MM.1S (cell line): ENCODE data around the gene HSPA1L.

ENCODE experiments used
- DNase-seq: peaks from one replicate; pipeline ENCODE4 v3.0.0-alpha.2; 2015
- H2AFZ ChIP-seq: fragments of 300-600 bp; sonication (generic); 2 replicates; pipeline ENCODE4 v1.6.0; 2016; ENCODE audit warnings: antibody characterized with exemption, low read length
- H3F3A ChIP-seq: fragments of 300-600 bp; sonication (generic); 2 replicates; pipeline ENCODE4 v1.6.1; 2016; ENCODE audit warnings: mild to moderate bottlenecking, antibody characterized with exemption, low read length, moderate library complexity, mixed read lengths; ENCODE audit not compliant: insufficient read depth
- H3K27ac ChIP-seq: fragments of 300-600 bp; sonication (generic); 2 replicates; pipeline ENCODE4 v1.5.1; 2016; ENCODE audit warnings: mild to moderate bottlenecking, low read length
- H3K27me3 ChIP-seq: fragments of 300-600 bp; sonication (generic); replicated peaks from 2 replicates; pipeline ENCODE4 v1.6.0; 2016; ENCODE audit warnings: low read length; ENCODE audit not compliant: insufficient read depth
- H3K36me3 ChIP-seq: fragments of 300-600 bp; sonication (generic); replicated peaks from 2 replicates; pipeline ENCODE4 v1.6.1; 2016; ENCODE audit warnings: mild to moderate bottlenecking, low read length, mixed read lengths; ENCODE audit not compliant: insufficient read depth
- H3K4me1 ChIP-seq: fragments of 300-600 bp; sonication (generic); 2 replicates; pipeline ENCODE4 v1.6.1; 2016; ENCODE audit warnings: low read length, mixed read lengths
- H3K4me2 ChIP-seq: fragments of 300-600 bp; sonication (generic); 2 replicates; pipeline ENCODE4 v1.6.0; 2016; ENCODE audit warnings: low read depth, low read length
- H3K4me3 ChIP-seq: fragments of 300-600 bp; sonication (generic); 2 replicates; pipeline ENCODE4 v1.5.1; 2016; ENCODE audit warnings: low read length, mixed read lengths
- H3K79me2 ChIP-seq: fragments of 300-600 bp; sonication (generic); 2 replicates; pipeline ENCODE4 v1.6.1; 2016; ENCODE audit warnings: mixed run types, low read length, mixed read lengths
- H3K9ac ChIP-seq: fragments of 300-600 bp; sonication (generic); 2 replicates; pipeline ENCODE4 v1.6.1; 2016; ENCODE audit warnings: low read length, mixed read lengths
- H3K9me2 ChIP-seq: fragments of 300-600 bp; sonication (generic); replicated peaks from 2 replicates; pipeline ENCODE4 v1.6.1; 2016; ENCODE audit warnings: mild to moderate bottlenecking, low read length, mixed read lengths; ENCODE audit not compliant: insufficient read depth
- H3K9me3 ChIP-seq: fragments of 300-600 bp; sonication (generic); replicated peaks from 2 replicates; pipeline ENCODE4 v1.6.1; 2016; ENCODE audit warnings: mild to moderate bottlenecking, low read length, mixed read lengths; ENCODE audit not compliant: insufficient read depth
- H4K20me1 ChIP-seq: fragments of 300-600 bp; sonication (generic); 2 replicates; pipeline ENCODE4 v1.6.1; 2016; ENCODE audit warnings: mild to moderate bottlenecking, low read length, moderate library complexity, mixed read lengths; ENCODE audit not compliant: insufficient read depth
- EZH2 ChIP-seq: fragments of 300-600 bp; sonication (generic); optimal IDR thresholded peaks from 2 replicates; pipeline ENCODE3; 2017; ENCODE audit warnings: low read depth, mild to moderate bottlenecking, antibody characterized with exemption, low read length, mixed read lengths
- EZH2phosphoT487 ChIP-seq: fragments of 300-600 bp; sonication (generic); IDR thresholded peaks from 2 replicates; pipeline ENCODE4 v1.6.1; 2018; ENCODE audit warnings: antibody characterized with exemption, low read length
- TF ChIP-seq, protein P1 (sequence below): fragments of 300-600 bp; sonication (generic); IDR thresholded peaks from 2 replicates; pipeline ENCODE4 v1.5.1; 2016; ENCODE audit warnings: antibody characterized with exemption, low read length, mixed read lengths

HSPA1L gene

DNA sequence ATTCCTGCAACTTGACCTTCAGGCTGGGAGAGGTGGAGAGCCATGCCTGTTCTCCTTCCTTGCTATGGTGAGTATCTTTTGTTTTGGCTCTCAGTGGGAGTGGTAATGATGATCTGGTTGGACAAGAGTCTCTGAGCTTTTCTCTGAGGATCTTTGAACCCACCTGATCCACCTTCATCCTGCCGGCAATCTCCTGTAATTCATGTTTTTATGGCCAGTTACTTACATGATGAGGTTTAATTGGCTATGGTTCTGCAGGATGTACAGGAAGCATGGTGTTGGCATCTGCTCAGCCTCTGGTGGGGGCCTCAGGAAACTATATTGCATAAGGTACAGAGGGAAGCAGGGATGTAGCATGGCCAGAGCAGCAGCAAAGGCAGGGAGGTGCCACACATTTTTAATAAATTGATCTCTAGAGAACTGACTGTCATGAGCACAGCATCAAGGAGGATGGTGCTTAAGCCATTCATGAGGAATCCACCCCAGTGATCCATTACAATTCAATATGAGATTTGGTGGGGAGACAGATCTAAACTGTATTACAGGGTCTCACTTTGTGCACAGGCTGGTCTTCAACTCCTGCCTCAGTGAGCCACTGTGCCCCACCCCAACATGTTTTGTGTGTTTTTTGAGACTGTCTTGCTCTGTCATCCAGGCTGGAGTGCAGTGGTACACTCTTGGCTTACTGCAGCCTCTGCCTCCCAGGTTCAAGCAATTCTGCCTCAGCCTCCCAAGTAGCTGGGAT, 22.5 kb upstream of the HSPA1L start:
- H3K9me3 ChIP-seq, result no peaks in the 10 kb centered on the region
- peaks cover 27% of the 10 kb centered on the region for H4K20me1 ChIP-seq
- peaks cover 27% of the 10 kb centered on the region; the same call in 1 of the 2 replicates for H3K36me3 ChIP-seq
- H3K79me2 ChIP-seq, result peaks cover 44% of the 10 kb centered on the region
- H3K27ac ChIP-seq, result peak overlapping the region; percentile 81; the same call in 1 of the 2 replicates
- peaks cover 20% of the 10 kb centered on the region for H3K4me1 ChIP-seq
- peak overlapping the region; percentile 97; the same call in 1 of the 2 replicates for H3K9ac ChIP-seq
- no peak overlapping the region for H2AFZ ChIP-seq
- no peak for DNase-seq
- TF ChIP-seq, protein P1, sequence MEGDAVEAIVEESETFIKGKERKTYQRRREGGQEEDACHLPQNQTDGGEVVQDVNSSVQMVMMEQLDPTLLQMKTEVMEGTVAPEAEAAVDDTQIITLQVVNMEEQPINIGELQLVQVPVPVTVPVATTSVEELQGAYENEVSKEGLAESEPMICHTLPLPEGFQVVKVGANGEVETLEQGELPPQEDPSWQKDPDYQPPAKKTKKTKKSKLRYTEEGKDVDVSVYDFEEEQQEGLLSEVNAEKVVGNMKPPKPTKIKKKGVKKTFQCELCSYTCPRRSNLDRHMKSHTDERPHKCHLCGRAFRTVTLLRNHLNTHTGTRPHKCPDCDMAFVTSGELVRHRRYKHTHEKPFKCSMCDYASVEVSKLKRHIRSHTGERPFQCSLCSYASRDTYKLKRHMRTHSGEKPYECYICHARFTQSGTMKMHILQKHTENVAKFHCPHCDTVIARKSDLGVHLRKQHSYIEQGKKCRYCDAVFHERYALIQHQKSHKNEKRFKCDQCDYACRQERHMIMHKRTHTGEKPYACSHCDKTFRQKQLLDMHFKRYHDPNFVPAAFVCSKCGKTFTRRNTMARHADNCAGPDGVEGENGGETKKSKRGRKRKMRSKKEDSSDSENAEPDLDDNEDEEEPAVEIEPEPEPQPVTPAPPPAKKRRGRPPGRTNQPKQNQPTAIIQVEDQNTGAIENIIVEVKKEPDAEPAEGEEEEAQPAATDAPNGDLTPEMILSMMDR, result no peak
- TF ChIP-seq EZH2 (no peak), EZH2phosphoT487 (no peak)
- peak overlapping the region; percentile 99 for H3K4me2 ChIP-seq
- no peaks in the 10 kb centered on the region for H3K27me3 ChIP-seq
- peak overlapping the region; percentile 98 for H3K4me3 ChIP-seq
- H3F3A ChIP-seq, result peaks cover 91% of the 10 kb centered on the region
- no peaks in the 10 kb centered on the region for H3K9me2 ChIP-seq

DNA sequence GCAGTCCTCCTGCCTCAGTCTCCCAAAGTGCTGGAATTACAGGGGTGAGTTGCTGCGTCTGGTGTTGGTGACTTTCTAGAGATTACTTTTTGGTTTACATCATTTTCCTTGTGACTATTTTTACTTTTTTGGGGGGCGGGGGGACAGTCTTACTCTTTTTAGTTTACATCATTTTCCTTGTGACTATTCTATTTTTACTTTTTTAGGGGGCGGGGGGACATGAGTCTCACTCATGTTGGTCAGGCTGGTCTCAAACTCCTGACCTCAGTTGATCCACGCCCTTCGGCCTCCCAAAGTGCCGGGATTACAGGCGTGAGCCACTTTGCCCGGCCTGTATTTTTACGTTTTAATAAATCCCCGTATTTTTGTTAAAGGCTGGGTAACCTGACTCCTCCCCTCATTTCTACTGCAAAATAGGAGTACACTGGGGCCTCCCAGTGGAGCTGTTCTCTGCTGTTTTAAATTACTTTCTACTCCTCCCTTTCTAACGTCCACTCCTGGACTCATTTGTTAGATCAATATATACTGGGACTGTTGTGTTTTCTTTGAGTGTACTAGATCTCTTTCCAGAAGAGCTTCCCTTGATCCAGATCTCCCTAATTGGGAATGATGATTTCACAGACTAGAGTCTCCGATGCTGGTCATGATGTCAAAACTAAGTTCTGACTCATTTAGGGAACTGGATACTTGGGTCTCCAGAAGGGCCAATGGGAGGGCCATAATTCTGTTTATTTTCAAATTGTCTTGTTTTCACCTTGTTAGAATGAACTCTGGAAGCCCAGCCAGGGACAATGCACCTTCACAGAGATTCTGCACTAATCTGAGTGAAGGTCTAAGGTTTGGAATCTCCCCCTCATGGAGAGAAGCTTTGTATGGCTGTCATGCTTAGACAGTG, 21.6 kb upstream of the HSPA1L start:
- peak overlapping the region; percentile 97 for H3K9ac ChIP-seq
- peaks cover 20% of the 10 kb centered on the region for H3K4me1 ChIP-seq
- H3K9me2 ChIP-seq, result no peaks in the 10 kb centered on the region
- peak; percentile 29 for DNase-seq
- peak overlapping the region; percentile 98 for H3K4me3 ChIP-seq
- H4K20me1 ChIP-seq, result peaks cover 27% of the 10 kb centered on the region
- peaks cover 27% of the 10 kb centered on the region; the same call in 1 of the 2 replicates for H3K36me3 ChIP-seq
- no peak overlapping the region for H2AFZ ChIP-seq
- H3K27me3 ChIP-seq, result no peaks in the 10 kb centered on the region
- H3K79me2 ChIP-seq, result peaks cover 45% of the 10 kb centered on the region
- peak overlapping the region; percentile 81; the same call in 1 of the 2 replicates for H3K27ac ChIP-seq
- H3K9me3 ChIP-seq, result no peaks in the 10 kb centered on the region
- TF ChIP-seq EZH2phosphoT487, result no peak
- TF ChIP-seq, protein P1, result peak; percentile 20; the same call in 1 of the 2 replicates
- peak overlapping the region; percentile 99 for H3K4me2 ChIP-seq
- peaks cover 93% of the 10 kb centered on the region for H3F3A ChIP-seq

DNA sequence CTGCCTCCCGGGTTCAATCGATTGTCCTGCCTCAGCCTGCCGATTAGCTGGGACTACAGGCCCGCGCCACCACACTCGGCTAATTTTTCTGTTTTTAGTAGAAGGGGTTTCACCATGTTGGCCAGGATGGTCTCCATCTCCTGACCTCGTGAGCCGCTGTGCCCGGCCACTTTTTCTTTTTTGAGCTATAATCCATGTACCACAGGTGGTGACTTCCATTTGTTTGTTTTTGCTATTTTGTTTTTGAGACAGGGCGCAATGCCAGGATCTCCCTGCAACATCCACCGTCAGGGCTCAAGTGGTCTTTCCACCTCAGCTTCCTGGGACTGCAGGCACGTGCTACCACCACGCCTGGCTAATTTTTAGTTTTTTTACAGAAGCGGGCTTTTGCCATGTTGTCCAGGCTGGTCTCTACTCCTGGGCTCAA, 21.0 kb upstream of the HSPA1L start:
- DNase-seq, result no peak
- Histone ChIP-seq H3K27ac (peak overlapping the region; percentile 81; the same call in 1 of the 2 replicates), H3K9ac (peak overlapping the region; percentile 97), H3K9me3 (no peaks in the 10 kb centered on the region), H3K4me1 (peaks cover 22% of the 10 kb centered on the region), H3F3A (peaks cover 93% of the 10 kb centered on the region), H4K20me1 (peaks cover 27% of the 10 kb centered on the region), H3K4me2 (peak overlapping the region; percentile 99), H3K27me3 (no peaks in the 10 kb centered on the region), H2AFZ (no peak overlapping the region), H3K9me2 (no peaks in the 10 kb centered on the region), H3K36me3 (peaks cover 27% of the 10 kb centered on the region; the same call in 1 of the 2 replicates), H3K4me3 (peak overlapping the region; percentile 98), H3K79me2 (peaks cover 52% of the 10 kb centered on the region)
- TF ChIP-seq, protein P1, result no peak
- TF ChIP-seq EZH2phosphoT487 (no peak), EZH2 (no peak)
